GM21515 (cell line): ENCODE measurements around the gene LPP.

ENCODE experiments used
- ATAC-seq: cut with Tn5 transposase; IDR thresholded peaks from one replicate; pipeline ENCODE4 v1.9.1; 2021; ENCODE audit not compliant: unreplicated experiment

Gene LPP

DNA sequence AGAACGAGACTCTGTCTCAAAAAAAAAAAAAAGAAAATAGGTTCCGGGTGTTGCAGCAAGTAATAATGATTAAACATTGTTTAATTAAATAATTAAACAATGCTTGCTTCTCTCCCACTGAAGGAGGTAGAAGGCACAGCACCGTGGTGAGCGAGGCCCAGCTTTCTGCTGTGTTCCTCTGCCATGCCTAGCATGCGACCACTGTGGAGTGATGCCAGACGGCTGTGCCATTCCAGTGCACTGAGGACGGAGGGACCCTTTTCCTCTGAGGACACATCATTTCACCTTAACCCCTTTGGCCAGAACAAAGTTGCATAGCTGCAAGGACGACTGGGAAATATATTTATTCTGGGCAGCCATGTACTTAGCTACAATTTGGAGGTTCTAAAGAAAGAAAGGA, 695.0 kb downstream of the LPP start:
- no peak for ATAC-seq

- no peak for ATAC-seq
These were observed 700.2 kb downstream of the LPP start for GRCh38 chr3:188853856-188854771.

- ATAC-seq: no peak
These were observed 700.8 kb downstream of the LPP start for GRCh38 chr3:188854772-188855149.

GRCh38 chr3:188855675-188856074, 701.7 kb downstream of the LPP start:
- no peak for ATAC-seq

- no peak for ATAC-seq
These were observed 706.2 kb downstream of the LPP start for GRCh38 chr3:188860147-188860546.

DNA sequence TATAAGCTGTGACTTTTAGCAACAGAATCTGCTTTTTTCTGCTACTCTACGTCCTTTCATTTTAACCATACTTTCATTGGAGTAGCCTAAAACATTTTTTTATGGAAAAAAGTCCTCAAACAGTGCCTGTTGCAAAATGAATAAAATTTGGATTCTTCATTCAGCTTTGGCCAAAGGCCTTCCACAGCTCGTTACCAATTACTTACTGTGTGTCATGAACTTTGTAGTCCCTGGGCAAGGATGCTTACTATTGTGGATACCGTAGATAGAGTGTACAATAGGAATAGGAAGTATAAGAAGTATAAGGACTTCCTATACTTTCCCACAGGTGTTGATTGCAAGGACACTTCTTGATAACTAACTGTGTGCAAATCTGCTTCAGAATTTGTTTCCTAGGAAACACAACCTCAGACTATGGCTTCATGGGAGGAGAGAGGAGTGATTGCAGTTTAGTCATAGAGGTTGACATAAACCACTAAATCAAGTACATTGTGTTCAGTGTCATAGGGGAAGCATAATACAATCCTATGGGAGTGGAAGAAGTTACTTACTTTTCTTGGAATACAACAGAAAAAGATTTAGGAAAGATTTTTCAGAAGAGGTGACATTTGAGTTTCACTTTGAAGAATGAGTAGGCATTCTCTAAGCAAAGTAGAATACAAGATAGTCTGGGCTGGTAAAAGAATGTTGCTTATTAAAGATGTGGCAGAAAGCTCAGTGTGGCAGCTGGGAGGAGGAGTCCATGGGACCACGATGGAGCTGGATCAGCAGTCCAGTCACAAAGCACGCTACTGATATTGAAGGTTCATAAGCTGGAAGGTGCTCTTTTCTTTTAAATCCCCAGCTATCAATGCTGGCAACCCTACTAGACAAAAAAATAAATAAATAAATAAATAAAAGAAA, 708.1 kb downstream of the LPP start:
- ATAC-seq: no peak

DNA sequence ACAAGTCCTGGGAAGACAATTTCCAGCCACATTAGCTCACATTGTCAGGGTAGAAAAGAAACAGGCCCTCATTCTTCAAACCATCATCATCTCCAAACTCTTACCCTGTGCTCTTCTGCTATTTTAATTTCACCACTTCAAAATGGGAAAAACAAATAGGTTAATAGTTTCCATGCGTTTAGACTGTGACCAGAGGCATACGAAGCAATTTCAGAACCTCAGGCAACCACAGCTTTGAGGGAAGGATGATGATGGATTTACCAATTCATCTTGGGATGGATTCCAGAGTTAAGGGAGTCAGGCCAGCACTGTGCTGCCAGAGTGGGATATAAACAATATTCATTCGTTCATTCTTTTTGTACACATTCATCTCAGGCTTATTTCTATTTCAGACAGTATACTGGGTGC, 710.0 kb downstream of the LPP start:
- no peak for ATAC-seq

DNA sequence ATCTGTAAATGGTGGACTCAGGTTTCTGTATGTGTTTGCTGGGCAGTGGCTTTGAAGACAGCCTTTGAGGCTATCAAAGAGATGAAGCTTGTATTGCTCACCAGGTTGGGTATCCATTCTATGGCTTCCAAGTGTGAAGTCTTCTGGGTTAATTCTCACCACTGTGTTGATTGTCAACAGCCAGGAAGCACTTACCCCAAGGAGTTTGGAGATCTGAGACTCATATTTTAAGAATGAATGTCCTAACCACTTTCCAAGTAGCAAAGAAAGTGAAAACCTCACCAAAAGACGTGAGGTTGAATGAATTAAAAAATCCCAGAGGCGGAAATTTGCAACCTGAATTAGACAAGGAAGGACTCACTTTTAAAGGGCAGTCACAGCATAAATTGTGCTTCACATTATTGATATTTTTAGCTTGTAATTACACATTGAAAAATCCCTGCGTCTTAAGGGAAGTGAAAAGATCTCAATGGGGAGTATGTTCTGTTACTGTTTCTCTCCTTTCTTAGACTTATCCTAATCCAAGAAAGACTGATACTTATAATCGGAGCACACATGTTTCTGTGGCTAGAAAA, 713.8 kb downstream of the LPP start:
- no peak for ATAC-seq

- no peak for ATAC-seq
These were observed 714.8 kb downstream of the LPP start for GRCh38 chr3:188868803-188869202.

- no peak for ATAC-seq
These were observed 715.7 kb downstream of the LPP start for GRCh38 chr3:188869628-188870027.

DNA sequence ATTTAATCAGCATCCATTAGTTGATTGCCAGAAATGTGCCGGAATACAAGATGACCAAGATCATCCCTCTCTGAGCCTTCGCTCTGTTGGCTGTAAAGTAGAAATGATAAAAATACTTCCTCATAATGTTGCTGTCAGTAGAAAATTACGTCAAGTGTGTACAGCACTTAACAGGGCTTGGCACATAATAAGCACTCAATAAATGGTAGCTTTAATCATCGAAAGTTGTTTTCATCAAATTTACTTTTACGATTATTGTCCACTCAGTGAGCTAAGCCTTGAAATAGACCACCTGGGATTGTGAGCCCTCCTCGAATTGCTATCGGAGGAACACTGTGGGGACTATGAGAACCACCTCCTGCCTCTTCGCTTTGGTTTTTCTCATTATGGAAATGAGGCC, 716.5 kb downstream of the LPP start:
- no peak for ATAC-seq

DNA sequence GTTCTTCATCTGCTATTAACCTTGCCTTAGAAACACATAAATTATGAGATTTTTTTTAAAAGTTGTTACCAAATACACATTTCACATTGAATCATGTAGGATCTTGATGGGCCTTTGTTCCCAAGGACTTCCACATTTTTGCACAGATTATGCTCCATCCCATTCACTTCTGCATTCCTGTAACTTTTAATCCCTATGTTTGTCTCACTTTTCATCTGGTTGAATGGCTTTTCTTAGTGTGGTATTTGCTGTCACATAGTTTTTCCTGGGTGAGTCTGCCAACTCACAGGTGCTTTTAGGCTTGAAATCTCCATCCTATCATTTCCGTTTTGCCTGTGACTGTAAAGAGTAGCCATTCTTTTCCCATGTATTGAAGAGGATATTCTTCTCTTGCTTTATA, 720.6 kb downstream of the LPP start:
- no peak for ATAC-seq

- no peak for ATAC-seq
These were observed 721.5 kb downstream of the LPP start for GRCh38 chr3:188875413-188875812.

DNA sequence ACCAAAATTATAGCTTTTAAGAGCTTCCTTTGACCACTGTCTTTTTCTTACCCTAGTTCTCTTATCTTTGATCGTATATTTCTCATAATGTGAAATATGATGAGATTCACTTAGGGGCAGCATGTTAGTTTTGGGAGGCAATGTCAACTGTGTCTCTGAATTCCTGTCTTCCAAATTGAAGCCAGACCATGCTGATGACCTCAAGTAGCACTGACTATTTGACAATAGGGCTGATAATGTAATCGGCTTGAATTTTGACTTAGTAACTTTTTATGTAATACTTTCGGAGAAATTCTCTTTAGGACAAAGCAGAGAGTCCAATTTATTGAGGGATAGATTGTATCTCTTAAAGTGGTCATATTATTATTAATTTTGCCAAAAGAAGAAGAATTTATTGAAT, 722.4 kb downstream of the LPP start:
- no peak for ATAC-seq

GRCh38 chr3:188877381-188877780, 723.4 kb downstream of the LPP start:
- no peak for ATAC-seq

DNA sequence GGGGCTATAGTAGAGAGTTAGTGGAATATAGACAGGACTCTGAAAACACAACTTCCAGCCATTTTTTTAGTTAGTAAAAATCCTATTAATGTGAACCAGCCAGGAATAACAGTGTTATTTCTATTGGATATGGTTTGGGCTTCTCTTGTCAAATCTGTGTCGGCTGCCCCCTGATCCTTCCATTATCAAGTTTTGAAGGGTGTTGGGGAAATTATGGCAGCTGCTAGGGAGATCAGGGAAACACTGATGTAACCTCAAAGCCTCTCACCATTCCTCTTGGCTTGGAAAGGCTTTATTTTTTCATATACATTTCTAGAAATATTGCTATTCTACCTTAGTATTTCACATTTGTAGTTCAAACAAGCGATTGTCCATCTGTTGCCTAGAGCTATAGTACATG, 724.1 kb downstream of the LPP start:
- no peak for ATAC-seq

GRCh38 chr3:188881954-188882641, 728.1 kb downstream of the LPP start:
- ATAC-seq: no peak

GRCh38 chr3:188884299-188885043, 730.5 kb downstream of the LPP start:
- ATAC-seq: no peak

GRCh38 chr3:188888321-188889053, 734.5 kb downstream of the LPP start:
- no peak for ATAC-seq

DNA sequence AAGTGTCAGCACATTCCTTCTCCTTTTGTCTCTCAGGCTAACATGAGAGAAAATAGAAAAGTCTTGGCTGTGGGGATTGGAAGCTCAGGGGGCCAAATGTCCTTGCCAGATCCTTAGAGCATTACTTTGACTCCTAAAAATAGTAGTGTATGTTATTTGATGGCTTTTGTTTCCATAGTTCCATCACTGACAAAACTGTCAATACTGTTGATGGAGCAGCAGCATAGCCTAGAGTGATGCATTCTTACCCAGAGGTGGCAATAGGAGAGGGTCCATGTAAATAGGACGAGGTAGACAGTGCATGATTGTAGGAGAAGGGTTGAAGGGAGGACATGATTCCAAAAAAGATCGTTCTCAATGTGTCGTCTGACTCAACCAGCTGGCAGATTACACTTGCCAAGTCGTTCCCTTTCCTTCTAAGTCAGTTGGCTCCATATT, 735.1 kb downstream of the LPP start:
- ATAC-seq: no peak
